ENCODE results near the gene CAPZB. TPM values are rescaled to one million over a fixed set of nuclear protein-coding genes. Genes with fewer than 3 reads are reported as not detected.

Gene CAPZB
- total and polyA plus RNA-seq, 2 donors (not counting 3 experiments of a cell fraction or from before 2014, with no cell fraction given): 196 to 347 TPM

DNA sequence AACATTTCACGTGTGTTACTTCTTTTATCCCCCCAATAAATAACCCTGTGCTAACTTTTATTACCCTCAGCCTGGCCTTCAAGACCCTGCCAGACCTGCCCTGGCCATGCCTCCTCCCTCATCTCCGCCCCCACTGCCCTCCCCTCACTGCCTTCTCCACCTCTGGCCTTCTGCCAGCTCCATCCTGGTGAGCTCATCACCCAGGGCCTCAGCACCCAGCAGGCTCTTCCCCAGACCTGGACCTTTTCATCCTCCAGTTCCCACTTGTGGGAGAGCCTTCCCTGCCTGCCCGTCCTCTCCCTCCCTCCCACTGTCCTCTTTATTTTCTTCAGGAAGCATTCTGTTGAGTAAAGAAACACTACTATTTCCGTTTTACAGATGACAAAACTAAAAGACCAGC lies 101.2 kb downstream of the CAPZB start:
- dilution Hi-C loops (cut with MboI; ENCODE audit: extremely low pct_ligation_motif_present, low sequenced_read_pairs) (no loop called here), intact Hi-C loops (cut with micrococcal nuclease) (loop anchor here (1.0 kb wide), 1 partner anchor 269 kb away; no protein-coding TSS in a partner anchor)
- no peak for DNase-seq (ENCODE audit: low read depth, low spot score)
- no peak overlapping the region for H3K4me3 ChIP-seq (replicated peaks in 1 of 3; ENCODE audit: insufficient read depth in 1 of 3, low read depth in 1 of 3, low read length in 3 of 3)
- no peaks in the 10 kb centered on the region for H3K27me3 ChIP-seq (ENCODE audit: control insufficient read depth in 2 of 2, insufficient read depth in 2 of 2, low read length in 2 of 2)
- no peak overlapping the region for H3K9ac ChIP-seq (replicated peaks; ENCODE audit: extremely low read depth, insufficient read depth, low read length)
- peaks cover 2 to 21% of the 10 kb centered on the region in 2 experiments for H3K36me3 ChIP-seq (ENCODE audit: control insufficient read depth in 2 of 2, extremely low read depth in 1 of 2, insufficient read depth in 2 of 2, low read length in 2 of 2)
- H2AFZ ChIP-seq (ENCODE audit: low read depth, low read length): no peak overlapping the region
- FAIRE-seq: no peak
- H3K9me1 ChIP-seq (replicated peaks; ENCODE audit: control insufficient read depth, extremely low read depth, insufficient read depth, low read length): no peaks in the 10 kb centered on the region
- H3K4me1 ChIP-seq (ENCODE audit: control insufficient read depth, extremely low read depth, insufficient read depth, low read length): peaks cover 21% of the 10 kb centered on the region
- no peak overlapping the region for H3K4me2 ChIP-seq (ENCODE audit: insufficient read depth, low read length)
- H3K27ac ChIP-seq (ENCODE audit: insufficient read depth, low read depth, low read length): no peak overlapping the region
- ChIA-PET POLR2A (no interaction called here), CTCF (interaction anchor here (1.1 to 1.6 kb wide), 3 partner anchors 9 to 85 kb away, joined by 3 to 5 read pairs (median 3); no protein-coding TSS in a partner anchor)
- H3K9me3 ChIP-seq (replicated peaks; ENCODE audit: control insufficient read depth, insufficient read depth, low read length): no peaks in the 10 kb centered on the region
- TF ChIP-seq JUN (IDR thresholded peaks at IDR 0.05; ENCODE audit: borderline replicate concordance, insufficient read depth, insufficient read length, low read depth): no peak
- no peak for TF ChIP-seq POLR2AphosphoS5 (IDR thresholded peaks at IDR 0.05; ENCODE audit: insufficient read depth, low read depth, low read length)
- no peak for TF ChIP-seq MYC (IDR thresholded peaks at IDR 0.05; ENCODE audit: low read depth, low read length)
- no peak for TF ChIP-seq POLR2A (IDR thresholded peaks at IDR 0.05; ENCODE audit: low read depth, low read length)
- no peak for TF ChIP-seq CTCF (IDR thresholded peaks at IDR 0.05; ENCODE audit: extremely low read depth in 1 of 2, insufficient read depth in 1 of 2, low read depth in 1 of 2, low read length in 2 of 2)
- no peak for TF ChIP-seq FOS (IDR thresholded peaks at IDR 0.05; ENCODE audit: borderline replicate concordance, insufficient read depth, low read length)
- TF ChIP-seq GATA2 (IDR thresholded peaks at IDR 0.05; ENCODE audit: insufficient read depth, insufficient read length, low read depth, low read length): no peak
- no peak for TF ChIP-seq MAX (IDR thresholded peaks at IDR 0.05; ENCODE audit: insufficient read depth, insufficient read length)
- TF ChIP-seq EZH2 (IDR thresholded peaks at IDR 0.05; ENCODE audit: borderline replicate concordance, low read depth, low read length, severe bottlenecking): no peak
- peaks cover 27% of the 10 kb centered on the region for H3K79me2 ChIP-seq (ENCODE audit: control insufficient read depth, insufficient read depth, low read length)
- H4K20me1 ChIP-seq (replicated peaks; ENCODE audit: control insufficient read depth, extremely low read depth, insufficient read depth, low read length): no peaks in the 10 kb centered on the region
- no TSS peak for BruUV-seq (replicated peaks)
